Panc1 (cell line): ENCODE results near the gene TMEM43. TPM values are rescaled to one million over a fixed set of nuclear protein-coding genes. Genes with fewer than 3 reads are reported as not detected.

Experiments used
- ATAC-seq: fragments of 200-7000 bp; cut with Tn5 transposase; 2 replicates; pipeline ENCODE4 v1.9.1; 2020; ENCODE audit warnings: mild to moderate bottlenecking, moderate library complexity
- BruUV-seq: library from RNA; stranded (reverse); fragments of 400-500 nt; replicated peaks from 2 replicates; lab custom pipeline; 2021; lab: Mats Ljungman, UMichigan
- CTCF ChIA-PET: fragments of 300-600 bp; sonication (Branson Sonifier 250); formaldehyde crosslinking; loops from one replicate; lab custom pipeline; 2022; ENCODE audit warnings: antibody characterized with exemption; lab: Charles Lee
- POLR2A ChIA-PET: fragments of 300-600 bp; sonication (Branson Sonifier 250); formaldehyde crosslinking; loops from one replicate; lab custom pipeline; 2022; ENCODE audit warnings: antibody characterized with exemption; lab: Charles Lee
- DNase-seq: peaks from one replicate; pipeline ENCODE4 v3.0.0-alpha.2; 2010; ENCODE audit warnings: low read depth, low spot score
- H3K27ac ChIP-seq: 2 replicates; pipeline ENCODE4 v1.5.1; 2011; ENCODE audit warnings: mild to moderate bottlenecking, low read length, inconsistent platforms
- H3K27me3 ChIP-seq: fragments of 200-500 bp; sonication (Bioruptor generic); 2 replicates; pipeline ENCODE4 v1.6.0; 2014; ENCODE audit warnings: low read length, inconsistent platforms; ENCODE audit not compliant: control insufficient read depth, insufficient read depth
- H3K36me3 ChIP-seq: fragments of 200-500 bp; sonication (Bioruptor generic); 2 replicates; pipeline ENCODE4 v1.5.1; 2014; ENCODE audit warnings: inconsistent platforms, mild to moderate bottlenecking, low read length, moderate library complexity; ENCODE audit not compliant: control insufficient read depth, insufficient read depth
- H3K4me1 ChIP-seq: 2 replicates; pipeline ENCODE4 v1.5.1; 2011; ENCODE audit warnings: inconsistent platforms, mild to moderate bottlenecking, low read length, moderate library complexity; ENCODE audit not compliant: control insufficient read depth, insufficient read depth
- H3K4me3 ChIP-seq, 2 experiments: 2 replicates each; pipeline ENCODE4 v1.5.1; 2011 to 2012; ENCODE audit warnings: low read depth in 2 of 2, low read length in 2 of 2, mild to moderate bottlenecking in 2 of 2, inconsistent platforms in 1 of 2, moderate library complexity in 1 of 2
- H3K9me3 ChIP-seq: fragments of 200-500 bp; sonication (Bioruptor generic); 2 replicates; pipeline ENCODE4 v1.5.1; 2014; ENCODE audit warnings: low read depth, mild to moderate bottlenecking, inconsistent platforms, low read length, moderate library complexity; ENCODE audit not compliant: control insufficient read depth, insufficient read depth
- POLR2AphosphoS5 ChIP-seq: IDR thresholded peaks from 2 replicates; pipeline ENCODE4 v1.6.1; 2012; ENCODE audit warnings: mild to moderate bottlenecking, low read depth, low read length, moderate library complexity
- SIN3A ChIP-seq: IDR thresholded peaks from 2 replicates; pipeline ENCODE4 v1.6.1; 2012; ENCODE audit warnings: low read depth, mild to moderate bottlenecking, low read length, moderate library complexity, borderline replicate concordance; ENCODE audit not compliant: insufficient read depth
- TCF7L2 ChIP-seq: IDR thresholded peaks from 2 replicates; pipeline ENCODE4 v1.6.1; 2011; ENCODE audit warnings: mild to moderate bottlenecking, low read depth, low read length, inconsistent platforms
- in situ Hi-C: cut with HindIII; loops from 2 replicates; pipeline ENCODE4 v1.10.0; 2016; ENCODE audit warnings: low sequenced_read_pairs, low pct_unique_long_range_greater_than_20kb
- intact Hi-C: fragments of 100-400 bp; cut with micrococcal nuclease; formaldehyde crosslinking; loops from one replicate; pipeline ENCODE4 v1.10.0; 2022; ENCODE audit not compliant: unreplicated experiment
- total RNA-seq: library from RNA; stranded (reverse); gene quantifications from one replicate; pipeline ENCODE4 v1.2.1, GENCODE V29; 2021; ENCODE audit not compliant: unreplicated experiment
- TF ChIP-seq, protein P1 (sequence below), 2 experiments: IDR thresholded peaks; 2 replicates each; pipeline ENCODE4 v1.6.1; 2011 to 2012; ENCODE audit warnings: low read depth in 2 of 2, control low read depth in 1 of 2, low read length in 1 of 2, mild to moderate bottlenecking in 1 of 2, moderate library complexity in 1 of 2; ENCODE audit not compliant: insufficient read depth in 1 of 2
- TF ChIP-seq, protein P2 (sequence below): fragments of 450-650 bp; IDR thresholded peaks from 2 replicates; pipeline ENCODE4 v1.5.1; 2017; ENCODE audit warnings: mild to moderate bottlenecking

Gene TMEM43
- total RNA-seq, 1 experiment from 2014 or later: 51.2 TPM

DNA sequence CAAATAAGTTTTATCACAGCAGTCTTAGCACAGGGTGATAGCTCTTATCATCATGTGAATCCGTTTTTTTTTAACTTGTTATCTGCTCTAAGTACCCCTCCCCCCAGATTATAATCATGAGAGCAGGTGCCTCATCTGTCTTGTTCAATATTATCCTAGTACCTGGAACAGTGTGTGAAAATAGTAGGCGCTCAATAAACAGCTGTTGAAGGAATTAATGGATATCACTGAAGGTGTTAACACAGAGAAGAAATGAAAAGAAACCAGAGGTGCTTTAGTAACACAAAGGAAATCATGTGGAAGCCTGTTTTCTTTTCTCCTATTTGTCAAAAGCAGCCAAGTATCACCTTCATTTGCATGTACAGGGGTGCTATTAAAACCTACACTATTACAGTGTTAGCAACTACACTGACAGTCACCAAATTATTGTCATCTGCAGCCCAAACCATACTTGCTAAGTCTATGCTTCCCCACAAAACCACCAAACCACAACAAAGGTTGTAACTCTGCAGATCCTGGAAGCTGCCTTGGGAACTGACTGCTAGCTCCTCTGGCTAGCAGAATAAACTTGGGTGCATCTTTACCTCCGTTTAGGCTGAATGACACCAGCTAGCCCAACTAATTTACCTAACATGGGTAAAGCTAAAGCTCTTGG, 50.7 kb downstream of the TMEM43 start:
- no peak overlapping the region for H3K4me3 ChIP-seq
- H3K9me3 ChIP-seq: no peaks in the 10 kb centered on the region
- H3K36me3 ChIP-seq: peaks cover 8% of the 10 kb centered on the region
- ATAC-seq: no peak
- CTCF ChIA-PET: no interaction called here
- no peaks in the 10 kb centered on the region for H3K27me3 ChIP-seq
- peaks cover 19% of the 10 kb centered on the region for H3K4me1 ChIP-seq
- in situ Hi-C loops: no loop called here
- POLR2A ChIA-PET: no interaction called here
- TF ChIP-seq SIN3A (no peak), POLR2AphosphoS5 (no peak), TCF7L2 (no peak)
- TF ChIP-seq, protein P1, sequence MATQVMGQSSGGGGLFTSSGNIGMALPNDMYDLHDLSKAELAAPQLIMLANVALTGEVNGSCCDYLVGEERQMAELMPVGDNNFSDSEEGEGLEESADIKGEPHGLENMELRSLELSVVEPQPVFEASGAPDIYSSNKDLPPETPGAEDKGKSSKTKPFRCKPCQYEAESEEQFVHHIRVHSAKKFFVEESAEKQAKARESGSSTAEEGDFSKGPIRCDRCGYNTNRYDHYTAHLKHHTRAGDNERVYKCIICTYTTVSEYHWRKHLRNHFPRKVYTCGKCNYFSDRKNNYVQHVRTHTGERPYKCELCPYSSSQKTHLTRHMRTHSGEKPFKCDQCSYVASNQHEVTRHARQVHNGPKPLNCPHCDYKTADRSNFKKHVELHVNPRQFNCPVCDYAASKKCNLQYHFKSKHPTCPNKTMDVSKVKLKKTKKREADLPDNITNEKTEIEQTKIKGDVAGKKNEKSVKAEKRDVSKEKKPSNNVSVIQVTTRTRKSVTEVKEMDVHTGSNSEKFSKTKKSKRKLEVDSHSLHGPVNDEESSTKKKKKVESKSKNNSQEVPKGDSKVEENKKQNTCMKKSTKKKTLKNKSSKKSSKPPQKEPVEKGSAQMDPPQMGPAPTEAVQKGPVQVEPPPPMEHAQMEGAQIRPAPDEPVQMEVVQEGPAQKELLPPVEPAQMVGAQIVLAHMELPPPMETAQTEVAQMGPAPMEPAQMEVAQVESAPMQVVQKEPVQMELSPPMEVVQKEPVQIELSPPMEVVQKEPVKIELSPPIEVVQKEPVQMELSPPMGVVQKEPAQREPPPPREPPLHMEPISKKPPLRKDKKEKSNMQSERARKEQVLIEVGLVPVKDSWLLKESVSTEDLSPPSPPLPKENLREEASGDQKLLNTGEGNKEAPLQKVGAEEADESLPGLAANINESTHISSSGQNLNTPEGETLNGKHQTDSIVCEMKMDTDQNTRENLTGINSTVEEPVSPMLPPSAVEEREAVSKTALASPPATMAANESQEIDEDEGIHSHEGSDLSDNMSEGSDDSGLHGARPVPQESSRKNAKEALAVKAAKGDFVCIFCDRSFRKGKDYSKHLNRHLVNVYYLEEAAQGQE (IDR thresholded peaks at IDR 0.05; ENCODE audit: insufficient read depth in 1 of 2, low read depth in 2 of 2, low read length in 1 of 2): no peak
- TF ChIP-seq, protein P2, sequence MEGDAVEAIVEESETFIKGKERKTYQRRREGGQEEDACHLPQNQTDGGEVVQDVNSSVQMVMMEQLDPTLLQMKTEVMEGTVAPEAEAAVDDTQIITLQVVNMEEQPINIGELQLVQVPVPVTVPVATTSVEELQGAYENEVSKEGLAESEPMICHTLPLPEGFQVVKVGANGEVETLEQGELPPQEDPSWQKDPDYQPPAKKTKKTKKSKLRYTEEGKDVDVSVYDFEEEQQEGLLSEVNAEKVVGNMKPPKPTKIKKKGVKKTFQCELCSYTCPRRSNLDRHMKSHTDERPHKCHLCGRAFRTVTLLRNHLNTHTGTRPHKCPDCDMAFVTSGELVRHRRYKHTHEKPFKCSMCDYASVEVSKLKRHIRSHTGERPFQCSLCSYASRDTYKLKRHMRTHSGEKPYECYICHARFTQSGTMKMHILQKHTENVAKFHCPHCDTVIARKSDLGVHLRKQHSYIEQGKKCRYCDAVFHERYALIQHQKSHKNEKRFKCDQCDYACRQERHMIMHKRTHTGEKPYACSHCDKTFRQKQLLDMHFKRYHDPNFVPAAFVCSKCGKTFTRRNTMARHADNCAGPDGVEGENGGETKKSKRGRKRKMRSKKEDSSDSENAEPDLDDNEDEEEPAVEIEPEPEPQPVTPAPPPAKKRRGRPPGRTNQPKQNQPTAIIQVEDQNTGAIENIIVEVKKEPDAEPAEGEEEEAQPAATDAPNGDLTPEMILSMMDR: no peak
- no peak overlapping the region for H3K27ac ChIP-seq
- DNase-seq: no peak
- intact Hi-C loops: no loop called here
- BruUV-seq: no TSS peak

DNA sequence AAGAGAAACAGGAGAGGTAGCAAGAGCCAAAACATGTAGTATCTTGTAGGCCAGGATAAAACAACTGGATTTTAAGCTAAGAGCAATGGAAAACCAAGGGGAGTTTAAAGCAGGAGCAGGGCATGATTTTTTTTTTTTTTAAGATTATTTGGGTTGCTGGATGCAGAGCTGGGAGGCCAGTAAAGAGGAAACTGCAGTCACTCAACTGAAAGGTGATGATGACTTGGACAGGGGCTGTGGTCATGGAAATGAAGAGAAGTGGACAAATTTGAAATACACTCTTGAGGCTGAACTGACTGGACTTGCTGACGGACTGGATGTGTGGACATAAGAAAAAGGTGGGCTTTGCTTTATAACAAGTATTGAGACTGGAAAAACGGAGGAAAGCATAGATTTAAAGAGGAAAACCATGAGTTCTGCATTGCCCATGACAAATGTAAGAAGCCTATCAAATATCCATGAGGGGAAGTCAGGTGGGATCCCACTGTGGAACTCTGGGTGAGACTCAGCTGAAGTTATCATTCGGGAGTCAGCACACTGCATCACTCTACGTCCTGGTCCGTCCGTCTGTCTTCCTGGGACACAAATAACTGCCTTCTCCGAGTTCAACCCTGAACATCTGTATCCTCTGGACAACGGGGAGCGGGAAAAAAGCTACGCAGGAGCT, 52.9 kb downstream of the TMEM43 start:
- intact Hi-C loops (no loop called here), in situ Hi-C loops (no loop called here)
- H3K4me1 ChIP-seq: peaks cover 19% of the 10 kb centered on the region
- DNase-seq (no peak), ATAC-seq (peak; percentile 50)
- peak overlapping the region; percentile 79 to 99 for H3K4me3 ChIP-seq
- CTCF ChIA-PET: no interaction called here
- H3K9me3 ChIP-seq: no peaks in the 10 kb centered on the region
- H3K36me3 ChIP-seq: peaks cover 15% of the 10 kb centered on the region
- peak overlapping the region; percentile 92 for H3K27ac ChIP-seq
- POLR2A ChIA-PET: interaction anchor here (0.6 to 1.0 kb wide), 4 partner anchors 25 to 53 kb away, joined by 4 to 5 read pairs (median 4); partner anchors contain the start of genes CHCHD4 and TMEM43
- TF ChIP-seq, protein P1 (IDR thresholded peaks at IDR 0.05; ENCODE audit: insufficient read depth in 1 of 2, low read depth in 2 of 2, low read length in 1 of 2): no peak
- no peak for TF ChIP-seq TCF7L2
- TF ChIP-seq POLR2AphosphoS5: no peak
- no peak for TF ChIP-seq SIN3A
- TF ChIP-seq, protein P2: no peak
- BruUV-seq: TSS peak; percentile 75
- H3K27me3 ChIP-seq: no peaks in the 10 kb centered on the region
